NCI-H2107 (cell line): ENCODE data around the gene IRAK2.

ENCODE experiments used
- DNase-seq: peaks from one replicate; lab custom pipeline; 2025; lab: John Stamatoyannopoulos, UW

IRAK2 gene

GRCh38 chr3:10189557-10190354, 25.0 kb downstream of the IRAK2 start:
- DNase-seq, result no peak

GRCh38 chr3:10192953-10193691, 28.4 kb downstream of the IRAK2 start:
- DNase-seq, result no peak

- no peak for DNase-seq
These were observed 29.1 kb downstream of the IRAK2 start for GRCh38 chr3:10193692-10194327.

GRCh38 chr3:10194328-10195071, 29.8 kb downstream of the IRAK2 start:
- no peak for DNase-seq

- DNase-seq, result no peak
These were observed 30.8 kb downstream of the IRAK2 start for GRCh38 chr3:10195366-10196089.

GRCh38 chr3:10196389-10197052, 31.8 kb downstream of the IRAK2 start:
- no peak for DNase-seq

- DNase-seq, result no peak
These were observed 33.5 kb downstream of the IRAK2 start for GRCh38 chr3:10198226-10198625.

- no peak for DNase-seq
These were observed 34.3 kb downstream of the IRAK2 start for GRCh38 chr3:10198761-10199649.

GRCh38 chr3:10204921-10205320, 40.2 kb downstream of the IRAK2 start:
- DNase-seq, result no peak

GRCh38 chr3:10205451-10206165, 40.9 kb downstream of the IRAK2 start:
- DNase-seq, result no peak

- DNase-seq, result no peak
These were observed 41.4 kb downstream of the IRAK2 start for GRCh38 chr3:10206166-10206511.

GRCh38 chr3:10213156-10213792, 48.6 kb downstream of the IRAK2 start:
- DNase-seq, result no peak

- no peak for DNase-seq
These were observed 51.1 kb downstream of the IRAK2 start for GRCh38 chr3:10215578-10216368.

GRCh38 chr3:10217359-10217758, 52.6 kb downstream of the IRAK2 start:
- no peak for DNase-seq

- DNase-seq, result no peak
These were observed 55.0 kb downstream of the IRAK2 start for GRCh38 chr3:10219737-10220136.

- DNase-seq, result no peak
These were observed 59.2 kb downstream of the IRAK2 start for GRCh38 chr3:10223676-10224639.
